Stimulated activated CD8-positive, alpha-beta memory T cell treated with anti-CD3 and anti-CD28 coated beads, Interleukin-15, amount 100 ng/mL, for 48 hours (primary cell): ENCODE measurements around the gene CACNA1C.

Source experiments
- DNase-seq, 2 donors: peaks; one replicate each; pipeline ENCODE4 v3.0.0-alpha.2; 2020; ENCODE audit warnings: low read depth in 2 of 2

The CACNA1C gene

GRCh38 chr12:2140858-2141519, 88.2 kb downstream of the CACNA1C start:
- DNase-seq = no peak

DNA sequence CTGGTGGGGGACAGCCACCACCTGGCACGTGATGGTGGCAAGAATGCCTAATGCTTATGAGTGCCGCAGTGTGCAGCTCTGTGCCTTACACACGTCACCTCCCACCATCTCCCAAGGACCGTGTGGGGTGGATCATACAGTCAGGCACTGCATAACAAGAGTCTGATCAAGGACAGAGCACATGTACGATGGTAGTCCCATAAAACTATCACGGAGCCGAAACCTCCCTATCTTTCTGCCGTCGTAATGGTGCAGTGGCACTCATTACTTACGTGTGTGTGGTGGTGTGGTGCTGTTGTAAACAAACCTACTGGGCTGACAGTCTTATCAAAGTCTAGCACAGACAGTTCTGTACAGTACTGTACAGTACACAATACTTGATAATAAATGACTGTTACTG, 89.3 kb downstream of the CACNA1C start:
- DNase-seq = no peak

DNA sequence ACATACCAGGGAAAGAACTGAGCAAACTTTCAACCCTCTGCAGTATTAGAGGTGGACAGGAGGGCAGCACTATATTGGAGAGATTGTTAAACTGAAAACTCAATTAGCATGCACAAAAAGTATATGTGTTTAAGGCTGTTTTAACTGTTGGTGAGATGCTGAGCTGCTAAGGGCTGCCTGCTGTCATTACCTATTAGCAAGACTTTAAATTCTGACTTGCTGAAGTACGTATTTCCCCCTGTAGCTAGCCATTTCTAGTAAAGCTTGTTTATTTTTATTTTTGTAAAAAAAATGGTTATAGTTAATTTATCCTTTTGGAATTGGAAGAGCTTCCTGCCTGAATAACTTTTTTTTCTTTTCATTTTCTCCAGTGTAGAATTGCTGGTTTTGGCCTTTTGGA, 92.2 kb downstream of the CACNA1C start:
- DNase-seq = no peak

- DNase-seq = no peak
Measured at GRCh38 chr12:2145433-2145998, 92.7 kb downstream of the CACNA1C start.

- DNase-seq = no peak
Measured at GRCh38 chr12:2147335-2147734, 94.5 kb downstream of the CACNA1C start.

DNA sequence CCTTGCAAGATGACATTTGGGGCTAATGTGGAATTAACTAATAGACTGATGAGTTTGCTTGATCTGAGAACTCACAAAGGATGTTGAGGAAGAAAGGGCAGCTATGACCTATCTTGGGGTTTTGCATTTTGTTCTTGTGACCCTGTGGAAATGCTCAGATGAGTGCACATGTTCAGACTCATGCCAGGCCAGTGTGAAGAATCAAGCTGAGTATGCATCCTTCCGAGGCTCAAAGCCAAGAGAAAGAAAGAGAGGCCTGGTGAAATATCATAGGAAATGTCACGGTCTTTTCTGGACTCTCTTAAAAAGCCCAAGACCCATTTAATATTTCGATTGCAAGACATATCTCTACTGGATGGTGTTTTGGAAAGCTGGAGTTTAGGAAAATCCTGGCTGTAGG, 96.3 kb downstream of the CACNA1C start:
- DNase-seq = no peak

- DNase-seq = no peak
Measured at GRCh38 chr12:2150833-2151232, 98.0 kb downstream of the CACNA1C start.

DNA sequence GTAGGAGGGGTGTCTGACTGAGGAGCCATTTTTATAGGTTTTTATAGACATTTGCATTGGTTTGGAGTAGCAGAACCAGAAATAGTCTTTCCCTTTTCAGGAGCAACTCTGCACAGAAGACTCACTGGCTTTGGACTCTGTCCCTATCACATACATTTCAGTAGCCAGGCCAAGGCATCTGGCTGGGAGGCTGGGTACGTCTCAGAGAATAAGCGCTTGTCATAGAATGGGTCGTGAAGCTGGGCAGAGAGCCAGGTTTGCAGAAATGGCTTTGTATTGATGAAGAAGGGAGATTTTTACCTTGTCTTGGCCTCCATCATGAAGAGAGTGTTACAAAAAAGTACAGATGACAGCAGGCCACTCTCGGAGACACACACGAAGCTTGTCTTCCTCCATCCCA, 98.6 kb downstream of the CACNA1C start:
- no peak for DNase-seq

DNA sequence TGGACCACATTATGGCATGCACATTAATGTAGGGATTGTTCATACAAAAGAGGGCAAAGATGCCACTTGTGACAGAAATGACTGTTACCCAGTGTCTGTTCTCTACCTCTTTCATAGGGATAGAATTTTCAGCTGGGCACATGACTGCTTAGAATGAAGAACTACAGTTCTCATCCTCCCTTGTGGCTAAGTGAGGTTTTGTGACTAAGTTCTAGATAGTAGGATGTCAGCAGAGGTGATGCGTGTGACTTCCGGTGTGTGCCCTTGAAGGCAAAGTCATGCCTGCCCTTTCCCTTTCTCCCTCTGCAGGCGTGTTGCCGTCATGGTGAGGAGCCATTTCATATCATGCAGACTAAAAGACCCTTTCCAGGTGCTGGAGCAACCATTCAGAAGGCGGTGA, 99.3 kb downstream of the CACNA1C start:
- DNase-seq = no peak

DNA sequence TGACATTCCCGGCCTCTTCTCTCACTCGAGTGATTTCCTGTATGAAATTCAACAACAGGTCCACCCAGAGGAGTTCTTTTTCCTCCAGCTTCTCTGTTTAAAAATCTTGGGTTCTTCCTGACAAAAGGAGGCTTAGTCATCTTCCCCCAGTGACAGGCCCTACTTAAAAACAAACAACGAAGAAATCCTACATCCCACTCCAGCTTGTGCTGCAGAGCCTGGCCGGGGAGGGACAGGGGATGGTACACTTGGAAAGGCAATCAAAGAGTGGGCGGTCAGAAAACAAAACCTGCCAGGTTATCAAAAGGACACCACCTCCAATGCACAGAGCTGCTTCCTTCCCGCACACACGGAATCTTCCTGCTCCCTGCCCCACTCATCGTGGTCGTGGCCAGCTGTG, 101.3 kb downstream of the CACNA1C start:
- DNase-seq = no peak

- no peak for DNase-seq
Measured at GRCh38 chr12:2154521-2154920, 101.7 kb downstream of the CACNA1C start.

GRCh38 chr12:2156333-2156732, 103.5 kb downstream of the CACNA1C start:
- no peak for DNase-seq

DNA sequence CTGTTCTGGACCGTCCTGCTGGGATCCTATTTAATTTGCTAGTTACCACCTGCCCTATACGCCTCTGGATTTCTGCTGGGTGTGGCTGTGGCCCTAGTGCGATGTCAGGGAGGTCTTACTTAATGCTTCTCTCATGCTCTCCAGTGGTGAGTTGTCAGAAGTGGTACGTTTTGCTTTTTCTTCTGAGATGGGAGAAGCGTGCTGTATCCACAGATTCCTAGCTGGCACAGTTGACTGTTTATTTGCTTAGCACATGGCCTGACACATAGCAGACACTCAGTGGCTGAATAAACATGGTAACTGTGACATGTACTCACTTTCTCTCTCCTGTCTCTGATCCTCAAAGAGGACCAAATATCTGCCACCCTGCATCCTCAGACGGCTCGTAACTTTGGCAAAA, 107.3 kb downstream of the CACNA1C start:
- no peak for DNase-seq

DNA sequence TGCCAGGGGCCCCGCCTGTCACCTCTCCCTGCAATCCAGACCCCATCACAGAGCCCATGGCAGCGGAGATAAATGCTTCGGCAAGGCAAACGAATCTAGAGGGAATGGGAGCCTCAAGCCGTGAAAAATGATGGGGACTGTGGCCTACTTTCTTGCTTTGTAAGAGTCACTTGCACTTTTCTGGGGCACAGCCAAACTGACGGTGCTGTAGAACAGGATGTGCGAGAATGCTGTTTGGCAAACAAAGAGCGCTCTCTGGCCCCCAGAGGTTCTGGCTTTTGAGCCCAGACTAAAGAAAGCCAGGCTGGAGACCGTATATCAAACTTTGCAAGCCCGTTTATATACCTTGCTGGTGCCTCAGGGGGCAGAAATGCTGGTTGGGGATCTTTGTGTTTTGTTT, 108.7 kb downstream of the CACNA1C start:
- DNase-seq = no peak

GRCh38 chr12:2163177-2163941, 110.6 kb downstream of the CACNA1C start:
- no peak for DNase-seq

DNA sequence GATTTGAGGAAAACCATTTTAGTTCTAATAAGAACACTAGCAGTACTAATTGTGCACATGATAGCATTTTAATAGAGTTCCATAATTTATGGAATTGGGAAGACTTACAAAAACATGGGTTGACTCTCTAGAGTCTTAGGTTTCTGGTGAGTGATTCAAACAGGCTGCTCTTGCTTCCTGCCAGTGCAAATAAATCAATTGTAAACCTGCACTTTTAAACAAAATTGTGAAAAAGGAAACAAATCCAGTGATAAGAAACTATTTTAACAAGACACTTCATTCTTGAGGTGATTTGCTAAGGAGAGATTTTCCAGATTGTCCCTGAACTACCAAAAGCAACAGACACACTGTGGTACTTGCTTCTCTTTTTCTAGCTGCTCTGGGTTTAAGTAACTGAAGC, 112.2 kb downstream of the CACNA1C start:
- DNase-seq = no peak

- DNase-seq = no peak
Measured at GRCh38 chr12:2165927-2166326, 113.1 kb downstream of the CACNA1C start.

DNA sequence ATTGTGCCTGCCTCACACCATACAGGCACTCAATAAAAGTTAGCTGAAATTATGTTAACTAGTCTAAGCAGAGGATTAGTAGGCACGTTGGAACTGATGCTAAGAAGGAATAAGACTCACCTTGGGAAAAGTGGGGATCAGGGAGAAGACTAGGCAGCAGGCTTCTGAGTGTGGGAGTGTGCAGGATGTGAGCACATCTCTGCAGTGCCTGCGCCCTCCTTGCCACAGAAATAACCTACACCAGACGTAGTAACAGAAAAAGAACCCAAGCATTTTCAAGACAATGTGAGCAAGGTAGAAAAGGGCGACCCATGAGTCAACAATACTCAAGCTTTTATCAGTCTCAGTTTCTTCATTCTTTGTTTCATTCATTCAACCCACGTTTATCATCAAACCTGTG, 113.9 kb downstream of the CACNA1C start:
- DNase-seq = no peak

DNA sequence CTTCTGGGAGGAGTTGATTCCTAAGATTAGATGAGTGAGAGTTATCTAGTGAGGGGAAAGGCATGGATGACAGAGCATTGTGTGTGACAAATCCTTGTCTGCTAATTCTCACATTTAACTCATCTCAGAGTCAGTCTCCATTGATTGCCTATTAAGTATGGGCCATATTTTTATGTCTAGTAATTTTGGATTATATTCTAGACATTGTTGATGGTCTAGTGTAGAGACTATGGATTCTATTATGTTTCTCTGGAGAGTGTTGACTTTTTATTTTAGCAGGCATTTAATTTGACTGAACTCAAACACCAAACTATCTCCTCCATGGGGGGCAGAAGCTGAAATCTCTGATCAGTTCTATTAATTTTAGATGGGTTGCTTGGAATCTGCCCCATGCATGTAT, 114.4 kb downstream of the CACNA1C start:
- DNase-seq = no peak

DNA sequence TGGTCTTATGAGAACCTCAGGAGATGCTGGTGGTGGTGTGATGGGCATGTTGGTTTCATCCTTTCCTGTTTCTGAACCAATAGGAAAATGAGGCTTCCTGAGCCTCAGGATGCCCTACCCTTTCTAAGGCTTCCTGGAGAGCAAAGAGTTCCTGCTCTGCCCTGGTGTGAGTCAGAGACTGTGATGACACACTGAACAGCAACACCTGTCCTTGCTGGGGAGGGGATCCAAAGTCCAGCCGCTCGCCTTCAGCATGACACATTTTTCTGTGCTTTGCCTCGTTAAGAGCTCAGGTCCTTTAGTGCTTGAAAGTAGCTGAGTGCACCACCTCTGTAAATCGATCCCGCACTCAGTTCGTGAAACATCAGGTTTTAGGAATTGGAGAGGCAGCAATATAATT, 116.0 kb downstream of the CACNA1C start:
- DNase-seq = no peak

- no peak for DNase-seq
Measured at GRCh38 chr12:2169489-2169888, 116.7 kb downstream of the CACNA1C start.

- no peak for DNase-seq
Measured at GRCh38 chr12:2169940-2170339, 117.2 kb downstream of the CACNA1C start.

DNA sequence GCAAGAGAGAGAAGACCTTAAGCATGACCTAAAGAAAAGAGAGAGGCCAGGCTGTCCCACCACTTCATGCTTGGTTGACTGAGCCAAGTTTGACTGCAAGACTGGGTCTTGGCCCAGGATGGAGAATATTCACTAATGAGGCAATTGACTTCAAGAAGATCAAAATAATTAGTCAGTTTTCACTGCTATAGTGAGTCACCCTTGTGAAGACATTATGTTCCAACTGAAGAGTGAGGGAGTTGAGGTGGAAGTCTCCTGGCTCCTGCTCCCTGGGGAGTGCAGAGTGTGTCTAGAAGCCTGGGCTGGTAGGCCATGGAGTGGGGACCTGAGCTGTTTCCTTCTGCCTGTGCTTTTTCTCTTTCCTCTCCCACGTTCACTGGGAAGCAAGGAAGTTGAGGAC, 117.6 kb downstream of the CACNA1C start:
- no peak for DNase-seq
